Gastrocnemius medialis (tissue), 4 donors: ENCODE measurements around the gene RASAL2. TPM values are rescaled to one million over a fixed set of nuclear protein-coding genes. Genes with fewer than 3 reads are reported as not detected.

Experiments used
- ATAC-seq, 2 donors: fragments of 150-250 bp; one replicate each; pipeline ENCODE4 v1.9.1; 2016
- DNase-seq, 2 donors: peaks; one replicate each; pipeline ENCODE4 v3.0.0-alpha.2; 2019
- H3K27ac ChIP-seq, 4 donors: fragments of 200-600 bp; sonication (generic); 1 replicate in 1 of 4; 2 replicates in 3 of 4; pipeline ENCODE4 v1.5.1; 2016 to 2018; ENCODE audit warnings: mild to moderate bottlenecking in 2 of 4, moderate library complexity in 1 of 4
- H3K27me3 ChIP-seq, 3 donors: fragments of 200-600 bp; sonication (generic) in 2 of 3; 1 replicate in 1 of 3; 2 replicates in 2 of 3; pipeline versions ENCODE4 v1.5.1 to v1.6.0; 2016 to 2019; ENCODE audit warnings: mild to moderate bottlenecking in 1 of 3, moderate library complexity in 1 of 3
- H3K36me3 ChIP-seq, 2 donors: fragments of 200-600 bp; sonication (generic) in 1 of 2; one replicate each; pipeline ENCODE4 v1.5.1; 2017 to 2018
- H3K4me1 ChIP-seq, 2 donors: fragments of 200-600 bp; sonication (generic) in 1 of 2; one replicate each; pipeline ENCODE4 v1.5.1; 2016 to 2017; ENCODE audit warnings: mild to moderate bottlenecking in 2 of 2
- H3K4me3 ChIP-seq, 4 donors: fragments of 200-600 bp; sonication (generic) in 3 of 4; 1 replicate in 1 of 4; 2 replicates in 3 of 4; pipeline ENCODE4 v1.5.1; 2016 to 2019; ENCODE audit warnings: mild to moderate bottlenecking in 2 of 4
- H3K9me3 ChIP-seq, 3 donors: fragments of 200-600 bp; sonication (generic) in 2 of 3; 1 replicate in 1 of 3; 2 replicates in 2 of 3; pipeline ENCODE4 v1.5.1; 2016 to 2019
- CTCF ChIP-seq, 5 experiments: fragments of 450-650 bp in 3 of 5; fragments of 200-600 bp in 2 of 5; sonication (generic) in 2 of 5; IDR thresholded peaks in 4 of 5; conservative IDR thresholded peaks in 1 of 5; 1 replicate in 4 of 5; 2 replicates in 1 of 5; pipeline ENCODE4 v1.5.1; 2016 to 2019; ENCODE audit warnings: antibody characterized with exemption in 5 of 5, mild to moderate bottlenecking in 3 of 5, moderate library complexity in 3 of 5
- POLR2A ChIP-seq, 2 donors: fragments of 450-650 bp; IDR thresholded peaks; one replicate each; pipeline ENCODE4 v1.6.1; 2017; ENCODE audit warnings: antibody characterized with exemption in 2 of 2, mild to moderate bottlenecking in 2 of 2, moderate library complexity in 2 of 2
- in situ Hi-C, 4 donors: fragments of 200-750 bp; cut with MboI; loops; one replicate each; pipeline versions ENCODE4 v1.15.0 to v1.8.0; 2017; ENCODE audit warnings: low sequenced_read_pairs in 4 of 4
- intact Hi-C: fragments of 100-400 bp; cut with DNase I; formaldehyde crosslinking; loops from one replicate; pipeline ENCODE4 v1.15.1; 2023; ENCODE audit warnings: low total_unique reads
- total RNA-seq, 4 donors: library from RNA; depleted of rRNA; stranded (reverse); fragments of >200 nt; gene quantifications; one replicate each; pipeline versions ENCODE4 v1.1.0 to v1.2.3, GENCODE V29; 2016

The RASAL2 gene
- total RNA-seq, 4 donors from 2014 or later = 7.6 to 13.4 (median 8.8) TPM

- Histone ChIP-seq H3K27me3 (no peaks in the 10 kb centered on the region), H3K36me3 (no peaks in the 10 kb centered on the region), H3K4me3 (no peak overlapping the region), H3K9me3 (no peaks in the 10 kb centered on the region), H3K4me1 (peaks cover 0 to 19% of the 10 kb centered on the region in 2 donors), H3K27ac (no peak overlapping the region)
- in situ Hi-C loops = no loop called here
- intact Hi-C loops = no loop called here
- no peak for TF ChIP-seq POLR2A (IDR thresholded peaks at IDR 0.05)
- TF ChIP-seq CTCF (IDR thresholded peaks at IDR 0.05 in 4 of 5, conservative IDR thresholded peaks at IDR 0.05 in 1 of 5) = no peak
- DNase-seq (no peak), ATAC-seq (no peak)
Measured at GRCh38 chr1:178362747-178363146, 268.8 kb downstream of the RASAL2 start.

- Histone ChIP-seq H3K27ac (no peak overlapping the region), H3K27me3 (no peaks in the 10 kb centered on the region), H3K9me3 (no peaks in the 10 kb centered on the region), H3K4me3 (no peak overlapping the region), H3K36me3 (no peaks in the 10 kb centered on the region), H3K4me1 (peaks cover 0 to 10% of the 10 kb centered on the region in 2 donors)
- in situ Hi-C loops = no loop called here
- TF ChIP-seq CTCF (IDR thresholded peaks at IDR 0.05 in 4 of 5, conservative IDR thresholded peaks at IDR 0.05 in 1 of 5) = no peak
- no peak for TF ChIP-seq POLR2A (IDR thresholded peaks at IDR 0.05)
- no peak for ATAC-seq
- no peak for DNase-seq
- intact Hi-C loops = no loop called here
Measured at GRCh38 chr1:178364782-178365181, 270.9 kb downstream of the RASAL2 start.

DNA sequence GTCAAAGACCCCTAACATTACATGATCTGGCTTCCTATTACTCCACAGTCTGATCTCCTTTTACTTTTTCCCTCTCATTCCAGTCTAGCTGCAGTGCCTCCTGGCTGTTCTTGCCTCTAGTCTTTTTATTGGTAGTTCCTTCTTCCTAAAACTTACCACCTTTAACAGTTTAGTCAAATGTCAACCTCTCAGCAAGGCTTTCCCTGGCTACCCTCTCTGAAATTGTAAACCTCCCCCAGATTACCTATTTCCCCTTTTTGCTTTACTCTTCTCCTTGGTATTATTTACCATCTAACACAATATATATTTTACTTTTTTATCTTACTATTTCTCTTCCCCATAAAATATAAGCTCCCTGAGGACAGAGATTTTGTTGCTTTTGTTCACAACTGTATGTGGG is 273.2 kb downstream of the RASAL2 start:
- in situ Hi-C loops = no loop called here
- Histone ChIP-seq H3K4me1 (peaks cover 15 to 23% of the 10 kb centered on the region in 2 donors), H3K27me3 (no peaks in the 10 kb centered on the region), H3K4me3 (no peak overlapping the region), H3K36me3 (no peaks in the 10 kb centered on the region), H3K9me3 (no peaks in the 10 kb centered on the region), H3K27ac (no peak overlapping the region)
- intact Hi-C loops = no loop called here
- DNase-seq (no peak), ATAC-seq (no peak)
- TF ChIP-seq POLR2A (IDR thresholded peaks at IDR 0.05) (no peak), CTCF (IDR thresholded peaks at IDR 0.05 in 4 of 5, conservative IDR thresholded peaks at IDR 0.05 in 1 of 5) (no peak)

GRCh38 chr1:178368208-178368607 is 274.3 kb downstream of the RASAL2 start:
- intact Hi-C loops = no loop called here
- ATAC-seq = no peak
- in situ Hi-C loops = no loop called here

More at GRCh38 chr1:178368208-178368607, 274.3 kb downstream of the RASAL2 start:
- DNase-seq = no peak
- Histone ChIP-seq H3K4me3 (no peak overlapping the region), H3K4me1 (peaks cover 24 to 25% of the 10 kb centered on the region in 2 donors), H3K36me3 (no peaks in the 10 kb centered on the region), H3K27ac (no peak overlapping the region), H3K9me3 (no peaks in the 10 kb centered on the region), H3K27me3 (no peaks in the 10 kb centered on the region)
- TF ChIP-seq POLR2A (IDR thresholded peaks at IDR 0.05) (no peak), CTCF (IDR thresholded peaks at IDR 0.05 in 4 of 5, conservative IDR thresholded peaks at IDR 0.05 in 1 of 5) (no peak)
